Iris pigment epithelial cell (primary cell): Measurements from ENCODE around the gene MPC1.
"Not testable (repeated sequence)": the region's sequence is repeated elsewhere in the genome, so short reads cannot be mapped to it uniquely, and the experiment has no call there.

Experiments used
- DNase-seq: peaks from one replicate; pipeline ENCODE4 v3.0.0-alpha.2; 2011; ENCODE audit warnings: low read depth

Gene MPC1

GRCh38 chr6:166381381-166381732 lies 1.4 kb downstream of the MPC1 start:
- no peak for DNase-seq

- DNase-seq: no peak
Measured at GRCh38 chr6:166379800-166380199, 2.9 kb downstream of the MPC1 start.

- no peak for DNase-seq
Measured at GRCh38 chr6:166379103-166379586, 3.6 kb downstream of the MPC1 start.

- no peak for DNase-seq
Measured at GRCh38 chr6:166377721-166378120, 5.0 kb downstream of the MPC1 start.

- DNase-seq: no peak
Measured at GRCh38 chr6:166375013-166375412, 7.7 kb downstream of the MPC1 start.

- DNase-seq: no peak
Measured at GRCh38 chr6:166370489-166370888, 12.3 kb downstream of the MPC1 start.

- no peak for DNase-seq
Measured at GRCh38 chr6:166369782-166370181, 13.0 kb downstream of the MPC1 start.

GRCh38 chr6:166366921-166367320 lies 15.8 kb downstream of the MPC1 start:
- no peak for DNase-seq

- peak; percentile 15 for DNase-seq
Measured at GRCh38 chr6:166365806-166366205, 16.9 kb downstream of the MPC1 start.

GRCh38 chr6:166365221-166365620 lies 17.5 kb downstream of the MPC1 start:
- peak; percentile 38 for DNase-seq

- DNase-seq: no peak
Measured at GRCh38 chr6:166364456-166364855, 18.3 kb downstream of the MPC1 start.

GRCh38 chr6:166362427-166362826 lies 20.3 kb downstream of the MPC1 start:
- not testable (repeated sequence) for DNase-seq

GRCh38 chr6:166361077-166361429 lies 21.7 kb downstream of the MPC1 start:
- no peak for DNase-seq

GRCh38 chr6:166360243-166361076 lies 22.3 kb downstream of the MPC1 start:
- DNase-seq: peak; percentile 33

GRCh38 chr6:166355552-166355951 lies 27.2 kb downstream of the MPC1 start:
- no peak for DNase-seq

GRCh38 chr6:166354965-166355364 lies 27.8 kb downstream of the MPC1 start:
- DNase-seq: no peak

- no peak for DNase-seq
Measured at GRCh38 chr6:166354143-166354542, 28.6 kb downstream of the MPC1 start.

GRCh38 chr6:166353507-166353906 lies 29.2 kb downstream of the MPC1 start:
- DNase-seq: no peak

GRCh38 chr6:166352923-166353322 lies 29.8 kb downstream of the MPC1 start:
- no peak for DNase-seq

GRCh38 chr6:166351715-166352285 lies 30.9 kb downstream of the MPC1 start:
- DNase-seq: peak; percentile 42

GRCh38 chr6:166348305-166348949 lies 34.3 kb downstream of the MPC1 start:
- DNase-seq: no peak

GRCh38 chr6:166346965-166347364 lies 35.8 kb downstream of the MPC1 start:
- no peak for DNase-seq

GRCh38 chr6:166346449-166346848 lies 36.3 kb downstream of the MPC1 start:
- no peak for DNase-seq
